Transverse colon (tissue), 3 donors: ENCODE results near the gene VCPKMT.

ENCODE experiments used
- CTCF ChIP-seq, 5 experiments: fragments of 200-600 bp in 3 of 5; fragments of 450-650 bp in 2 of 5; sonication (generic) in 3 of 5; IDR thresholded peaks; 1 replicate in 2 of 5; 2 replicates in 3 of 5; pipeline ENCODE4 v1.5.1; 2016 to 2017; ENCODE audit warnings: antibody characterized with exemption in 5 of 5, inconsistent platforms in 3 of 5, mild to moderate bottlenecking in 2 of 5, moderate library complexity in 1 of 5
- EP300 ChIP-seq: sonication (generic); formaldehyde crosslinking; IDR thresholded peaks from one replicate; pipeline ENCODE4 v1.6.1; 2017; ENCODE audit warnings: antibody characterized with exemption, low read depth
- POLR2A ChIP-seq: fragments of 450-650 bp; IDR thresholded peaks from one replicate; pipeline ENCODE4 v1.6.1; 2016; ENCODE audit warnings: antibody characterized with exemption, mild to moderate bottlenecking, moderate library complexity

GRCh38 chr14:50116966-50117365 is 594 bp upstream of the VCPKMT start:
- TF ChIP-seq POLR2A: no peak
- TF ChIP-seq CTCF (IDR thresholded peaks at IDR 0.05): no peak
- no peak for TF ChIP-seq EP300
